Activated T-helper 9 cell treated with anti-CD3 and anti-CD28 coated beads, Interleukin-2, amount 50 U/mL, for 16 hours (primary cell): ENCODE data around the gene PIM3.
"Not testable (repeated sequence)": the region's sequence is repeated elsewhere in the genome, so short reads cannot be mapped to it uniquely, and the experiment has no call there.

ENCODE experiments used
- DNase-seq: peaks from one replicate; pipeline ENCODE4 v3.0.0-alpha.2; 2020; ENCODE audit warnings: low read depth

The PIM3 gene

DNA sequence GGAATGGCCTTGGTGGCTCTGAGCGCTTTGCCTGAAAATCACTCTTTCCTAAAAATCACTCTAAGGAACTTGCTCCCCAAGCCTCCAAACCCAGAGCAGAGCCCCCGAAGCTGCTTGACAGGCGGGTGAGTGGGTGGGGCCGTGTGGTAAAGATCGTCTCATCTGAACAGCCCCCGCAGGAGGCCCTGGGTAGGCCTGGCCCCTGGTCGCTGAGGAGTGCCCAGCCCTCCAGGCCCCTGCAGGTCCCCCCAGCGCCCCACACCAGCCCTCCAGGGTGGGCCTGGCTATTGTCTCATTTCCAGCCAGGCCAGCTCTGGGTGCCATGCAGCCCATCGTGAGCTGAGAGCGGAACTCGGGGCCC, 17.2 kb upstream of the PIM3 start:
- no peak for DNase-seq

- DNase-seq = no peak
Measured at GRCh38 chr22:49943771-49944398, 16.7 kb upstream of the PIM3 start.

DNA sequence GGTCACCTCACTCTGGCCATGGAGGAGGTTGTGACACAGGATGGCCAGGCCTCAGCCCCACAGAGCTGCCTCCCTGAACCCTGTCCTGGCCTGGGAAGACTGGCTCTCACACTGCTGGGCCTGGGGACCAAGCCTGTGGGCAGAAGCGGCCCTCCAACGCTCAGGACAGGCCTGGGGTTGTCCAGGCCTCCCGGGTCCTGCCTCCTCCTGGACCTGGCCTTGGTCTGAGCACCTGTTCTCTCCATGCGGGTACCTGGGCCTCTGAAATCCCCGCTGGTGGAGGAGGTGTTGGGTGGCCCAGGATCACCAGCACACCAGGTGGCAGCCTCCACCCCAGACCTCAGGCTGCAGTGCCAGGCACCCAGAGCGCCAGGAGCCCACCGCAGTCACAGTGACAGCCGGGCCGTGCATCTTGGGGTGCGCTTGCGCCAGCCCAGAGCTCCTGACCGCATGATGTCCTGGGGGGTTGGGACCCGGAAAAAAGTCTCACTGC, 16.1 kb upstream of the PIM3 start:
- DNase-seq = no peak

- not testable (repeated sequence) for DNase-seq
Measured at GRCh38 chr22:49945042-49945794, 15.4 kb upstream of the PIM3 start.

GRCh38 chr22:49946612-49947295, 13.8 kb upstream of the PIM3 start:
- DNase-seq = no peak

DNA sequence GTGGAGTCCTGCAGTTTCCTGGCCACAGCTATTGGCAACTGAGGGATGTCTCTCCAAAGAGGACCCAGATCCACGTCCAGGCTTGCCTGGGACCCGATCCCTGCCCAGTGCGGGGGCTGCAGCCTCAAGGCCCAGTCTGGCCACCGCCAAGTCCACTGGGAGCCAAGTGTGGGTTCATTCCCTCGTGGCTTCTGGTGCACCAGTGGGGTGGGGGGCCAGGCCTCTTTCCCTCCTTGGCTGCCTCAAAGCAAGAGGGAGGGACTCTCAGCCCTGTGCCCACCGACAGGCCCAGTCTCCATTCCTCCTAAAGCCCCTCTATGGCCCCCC, 13.3 kb upstream of the PIM3 start:
- no peak for DNase-seq

- no peak for DNase-seq
Measured at GRCh38 chr22:49948116-49948957, 12.2 kb upstream of the PIM3 start.

DNA sequence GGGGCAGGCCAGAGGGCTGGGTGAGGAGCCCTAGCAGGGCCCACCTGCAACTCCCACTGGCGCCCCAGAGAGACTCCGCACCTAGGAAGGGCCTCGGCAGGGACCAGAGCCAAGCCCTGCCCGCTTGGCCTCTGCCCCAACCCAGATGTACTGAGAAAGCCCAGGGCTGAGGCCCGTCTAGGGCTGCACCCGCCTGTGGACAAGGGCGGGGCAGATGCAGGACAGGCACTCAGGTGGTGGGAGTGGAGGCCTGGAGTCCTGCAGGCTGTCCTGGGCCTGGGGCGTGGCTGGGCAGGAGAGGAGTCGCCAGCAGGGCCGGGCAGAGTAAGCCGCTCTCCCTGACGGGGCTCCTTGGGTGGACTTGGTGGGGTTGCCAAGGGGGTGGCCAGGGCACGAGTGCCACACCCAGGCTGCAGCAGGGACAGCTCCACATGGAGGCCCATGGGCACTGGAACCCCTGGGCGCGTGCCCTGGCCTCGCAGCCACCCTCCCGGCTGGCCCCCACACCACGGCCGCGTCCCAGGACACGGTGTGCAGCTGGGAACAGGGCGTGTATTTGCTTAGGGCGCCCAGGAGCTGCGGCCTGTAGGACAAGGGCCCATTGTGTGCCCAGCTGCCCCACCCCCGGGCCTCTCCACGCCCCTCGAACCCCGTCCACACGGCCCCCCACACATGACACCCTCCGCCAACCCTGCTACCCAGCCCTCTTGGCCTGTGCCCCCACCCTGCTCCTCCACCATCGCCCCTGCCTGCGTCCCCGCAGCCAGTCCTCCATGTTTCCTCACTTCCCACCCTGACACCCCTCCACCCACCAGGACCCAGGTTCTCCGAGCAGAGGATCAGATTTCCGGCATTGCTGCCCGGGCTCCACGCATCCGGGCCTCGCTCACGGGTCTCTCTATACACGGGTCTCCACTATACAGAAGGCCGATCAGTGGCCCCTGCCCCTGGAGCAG, 11.3 kb upstream of the PIM3 start:
- DNase-seq = no peak

- no peak for DNase-seq
Measured at GRCh38 chr22:49949914-49950292, 10.7 kb upstream of the PIM3 start.

DNA sequence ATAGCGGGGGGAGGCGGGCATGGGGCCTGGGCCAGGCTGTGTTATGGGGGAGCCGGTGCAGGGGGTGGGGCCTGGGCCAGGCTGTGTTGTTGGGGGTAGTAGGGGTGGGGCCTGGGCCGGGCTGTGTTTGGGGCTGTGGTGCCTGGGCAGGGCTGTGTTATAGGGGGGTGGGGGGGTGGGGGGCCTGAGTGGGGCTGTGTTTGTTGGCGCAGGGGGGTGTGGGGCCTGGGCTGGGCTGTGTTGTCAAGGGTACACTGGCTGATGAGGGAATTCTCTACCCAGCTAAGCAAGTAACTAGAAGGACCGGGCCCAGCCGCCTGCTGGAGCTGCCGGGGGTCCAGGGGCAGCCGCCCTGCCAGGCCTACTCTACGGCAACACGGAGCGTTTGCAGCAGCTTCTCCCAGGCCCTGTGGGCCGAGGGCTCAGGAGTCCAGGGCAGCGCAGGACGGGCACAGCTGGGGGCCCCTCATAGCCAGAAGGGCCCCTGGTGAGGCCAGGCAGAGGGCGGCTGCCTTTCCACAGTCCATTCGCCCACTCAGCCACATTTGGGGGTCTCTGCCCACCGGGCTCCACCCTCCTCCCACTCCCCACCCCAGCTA, 10.1 kb upstream of the PIM3 start:
- no peak for DNase-seq

GRCh38 chr22:49951000-49951677, 9.4 kb upstream of the PIM3 start:
- no peak for DNase-seq

- DNase-seq = no peak
Measured at GRCh38 chr22:49951678-49951985, 8.9 kb upstream of the PIM3 start.

GRCh38 chr22:49951986-49952896, 8.3 kb upstream of the PIM3 start:
- no peak for DNase-seq

- DNase-seq = no peak
Measured at GRCh38 chr22:49953027-49953679, 7.4 kb upstream of the PIM3 start.

GRCh38 chr22:49953680-49954344, 6.8 kb upstream of the PIM3 start:
- DNase-seq = no peak

- no peak for DNase-seq
Measured at GRCh38 chr22:49954354-49954753, 6.2 kb upstream of the PIM3 start.

DNA sequence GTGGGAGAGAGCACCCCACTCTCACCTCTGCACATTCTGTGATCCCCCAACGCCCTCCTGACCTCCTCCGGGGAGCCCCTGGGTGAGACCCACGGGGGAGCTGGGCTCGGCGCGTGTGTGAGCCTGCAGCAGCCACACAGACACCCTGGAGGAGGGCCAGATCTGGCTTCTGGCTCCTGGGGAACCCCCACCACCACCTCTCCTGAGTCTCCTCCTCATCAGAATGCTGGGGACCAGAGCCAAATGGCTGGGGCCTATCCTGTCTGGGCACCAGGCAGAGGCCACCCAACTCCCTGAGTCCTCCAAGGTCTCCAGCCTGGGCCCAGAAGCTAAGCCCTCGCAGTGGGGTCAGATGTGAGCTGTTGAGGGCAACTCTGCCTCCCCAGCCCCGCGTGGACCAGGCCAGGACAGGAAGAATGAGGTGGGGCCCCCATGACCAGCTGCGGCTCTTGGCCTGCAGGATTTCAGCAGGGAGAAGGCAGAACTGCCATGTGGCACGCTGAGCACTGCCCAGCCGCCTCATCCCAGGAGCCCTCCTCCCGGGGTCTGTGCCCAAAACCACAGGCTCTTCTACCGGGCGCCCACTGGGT, 5.5 kb upstream of the PIM3 start:
- DNase-seq = no peak
